Central memory CD4-positive, alpha-beta T cell (primary cell): ENCODE data around the gene OTOL1.

Experiments used
- DNase-seq: peaks from one replicate; pipeline ENCODE4 v3.0.0; 2022

The OTOL1 gene

DNA sequence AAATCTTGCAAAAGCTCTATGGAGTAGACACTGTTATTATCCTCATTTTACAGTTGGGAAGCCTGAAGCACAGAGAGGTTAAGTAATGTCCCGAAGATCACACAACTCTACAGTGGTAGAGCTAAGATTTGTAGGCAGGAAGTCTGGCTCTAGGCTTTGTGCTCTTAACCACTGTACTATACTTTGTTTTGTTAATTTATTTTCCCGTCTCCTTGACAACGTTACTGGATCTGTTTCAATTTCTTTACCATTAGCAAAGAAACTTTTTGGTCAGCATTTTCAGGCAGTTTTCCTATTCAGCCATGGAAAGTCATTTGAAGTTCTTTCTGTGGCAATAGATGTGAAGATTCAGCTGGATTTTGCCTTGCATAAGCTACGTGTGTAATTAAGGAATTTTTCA, 51.7 kb downstream of the OTOL1 start:
- no peak for DNase-seq

DNA sequence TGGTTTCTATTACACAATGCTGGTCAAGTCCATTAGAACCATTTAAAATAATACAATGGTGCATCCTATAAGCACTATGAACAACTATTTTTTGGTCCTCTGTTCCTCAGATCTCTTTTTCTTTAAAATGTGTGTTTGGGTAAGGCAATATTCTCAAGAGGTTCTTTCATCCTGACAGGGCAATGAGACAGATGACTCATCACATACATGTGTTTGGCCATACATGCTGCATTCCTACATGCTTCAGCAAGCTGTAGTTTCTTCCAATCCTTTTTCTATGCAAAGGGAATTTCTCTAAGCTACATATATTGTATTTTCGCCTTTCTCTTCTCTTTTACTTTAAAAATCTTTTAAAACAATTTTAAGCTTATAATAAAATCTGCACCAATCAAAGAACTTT, 52.7 kb downstream of the OTOL1 start:
- DNase-seq, result no peak

DNA sequence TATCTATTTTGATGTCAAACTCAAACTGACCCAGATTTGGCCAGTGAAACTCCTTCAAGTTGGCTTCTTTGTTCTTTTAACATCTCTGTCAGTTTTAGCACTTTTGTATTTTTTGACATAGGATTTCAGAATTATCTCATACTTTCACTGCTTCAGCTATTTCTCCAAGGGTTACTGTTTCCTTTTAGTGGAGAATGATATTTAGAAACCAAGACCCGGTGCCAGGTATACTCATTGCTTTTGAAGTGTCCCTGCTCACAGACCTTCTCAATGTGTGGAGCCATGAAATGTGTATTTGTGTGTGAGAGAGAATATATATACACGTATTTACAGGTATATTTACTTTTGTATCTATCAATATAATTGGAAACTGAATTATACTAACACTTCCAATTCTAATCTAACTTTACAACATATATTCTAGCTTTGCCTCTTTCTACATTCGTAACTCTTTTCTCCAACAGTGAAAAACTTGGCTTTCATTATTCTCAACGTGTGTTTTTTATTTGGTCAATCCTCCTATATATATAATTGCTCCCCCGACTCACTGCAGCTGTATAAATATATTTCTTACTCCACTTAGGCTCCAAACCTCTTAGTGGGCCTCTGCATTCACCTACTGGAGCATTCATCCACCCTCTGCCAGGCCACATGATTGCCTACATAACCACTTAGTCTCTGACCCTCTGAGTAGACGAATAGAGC, 54.0 kb downstream of the OTOL1 start:
- no peak for DNase-seq

DNA sequence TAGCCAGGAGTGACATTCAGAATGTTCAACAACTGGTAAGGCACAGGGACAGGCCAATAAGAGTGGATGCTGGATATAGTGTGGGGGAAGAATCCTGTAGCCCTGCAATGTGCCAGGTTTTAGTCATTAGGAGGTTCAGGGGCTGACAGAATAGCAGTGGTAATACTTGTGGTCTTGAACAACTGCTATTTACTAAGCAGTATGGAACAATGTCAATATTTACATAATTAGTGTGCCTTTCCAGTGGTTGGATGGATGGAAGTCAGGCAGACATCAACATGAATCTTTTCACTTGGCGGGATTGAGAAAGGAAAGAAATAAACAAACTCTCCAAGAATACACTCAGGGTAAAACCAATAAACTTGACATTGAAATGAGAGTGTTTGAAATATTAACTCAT, 55.1 kb downstream of the OTOL1 start:
- no peak for DNase-seq

DNA sequence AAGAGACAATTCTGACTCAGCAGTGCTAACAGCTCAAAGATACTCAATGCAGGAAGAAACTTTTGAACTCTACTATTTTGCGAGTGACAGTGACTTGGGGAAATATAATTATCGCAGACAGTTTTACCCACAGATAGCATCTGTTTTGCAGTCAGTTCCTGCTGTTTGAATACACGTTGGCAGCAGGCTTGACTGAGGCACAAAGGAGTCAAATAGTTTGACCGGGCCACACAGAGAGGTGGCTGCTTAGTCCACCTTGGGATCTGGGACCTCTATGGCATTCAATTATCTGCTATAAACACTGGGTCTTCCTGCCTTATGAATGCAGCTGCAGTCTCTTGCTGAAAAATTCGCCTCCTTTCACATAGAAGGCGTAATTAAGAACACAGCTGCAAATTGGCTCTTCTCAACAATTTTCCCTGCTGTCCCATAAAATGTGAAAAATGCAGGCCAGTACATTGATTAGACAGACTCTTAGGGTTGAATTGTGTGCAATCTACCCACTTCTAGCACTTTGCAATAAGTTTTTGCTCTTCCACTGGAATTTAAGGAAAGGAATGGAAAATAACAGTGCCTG, 56.5 kb downstream of the OTOL1 start:
- DNase-seq, result no peak
